HepG2 (cell line): ENCODE data around the gene NT5M. TPM values are rescaled to one million over a fixed set of nuclear protein-coding genes. Genes with fewer than 3 reads are reported as not detected.

Experiments
- CENPT ChIP-seq: sonication (generic); formaldehyde crosslinking; IDR thresholded peaks from 2 replicates; pipeline ENCODE4 v1.8.0; 2022; ENCODE audit warnings: low read depth, mild to moderate bottlenecking, moderate library complexity, missing genetic modification reagents
- HOXA9 ChIP-seq: sonication (generic); formaldehyde crosslinking; IDR thresholded peaks from 2 replicates; pipeline ENCODE4 v1.8.1; 2022; ENCODE audit warnings: missing genetic modification reagents, mild to moderate bottlenecking, moderate library complexity, borderline replicate concordance
- IRF1 ChIP-seq: sonication (generic); formaldehyde crosslinking; IDR thresholded peaks from 2 replicates; pipeline ENCODE4 v1.4.0; 2020; ENCODE audit warnings: low read depth, mild to moderate bottlenecking, missing genetic modification reagents
- MLXIP ChIP-seq: sonication (generic); formaldehyde crosslinking; IDR thresholded peaks from 2 replicates; pipeline ENCODE4 v1.9.0; 2021; ENCODE audit warnings: missing genetic modification reagents, borderline replicate concordance
- NFIC ChIP-seq: IDR thresholded peaks from 2 replicates; pipeline ENCODE4 v1.6.1; 2012; ENCODE audit warnings: mild to moderate bottlenecking, low read length, inconsistent platforms
- SMYD3 ChIP-seq: sonication (generic); formaldehyde crosslinking; IDR thresholded peaks from 2 replicates; pipeline ENCODE4 v1.8.1; 2023; ENCODE audit warnings: mild to moderate bottlenecking, missing genetic modification reagents
- ZNF136 ChIP-seq: sonication (generic); formaldehyde crosslinking; IDR thresholded peaks from 2 replicates; pipeline ENCODE4 v1.8.1; 2022; ENCODE audit warnings: low read depth, mild to moderate bottlenecking, moderate library complexity, missing genetic modification reagents
- ZNF335 ChIP-seq: sonication (generic); formaldehyde crosslinking; IDR thresholded peaks from 2 replicates; pipeline ENCODE4 v1.4.0; 2020; ENCODE audit warnings: missing genetic modification reagents
- ZNF33B ChIP-seq: sonication (generic); formaldehyde crosslinking; IDR thresholded peaks from 2 replicates; pipeline ENCODE4 v1.5.1; 2020; ENCODE audit warnings: mild to moderate bottlenecking, missing genetic modification reagents
- ZNF503 ChIP-seq: sonication (generic); formaldehyde crosslinking; IDR thresholded peaks from 2 replicates; pipeline ENCODE4 v1.4.0; 2020; ENCODE audit warnings: missing genetic modification reagents
- ZNF512 ChIP-seq: sonication (generic); formaldehyde crosslinking; IDR thresholded peaks from 2 replicates; pipeline ENCODE4 v1.4.0; 2020; ENCODE audit warnings: mild to moderate bottlenecking, missing genetic modification reagents
- ZNF800 ChIP-seq: sonication (generic); formaldehyde crosslinking; IDR thresholded peaks from 2 replicates; pipeline ENCODE4 v1.4.0; 2020; ENCODE audit warnings: missing genetic modification reagents
- ZSCAN12 ChIP-seq: sonication (generic); formaldehyde crosslinking; IDR thresholded peaks from 2 replicates; pipeline ENCODE4 v1.9.0; 2021; ENCODE audit warnings: mild to moderate bottlenecking, missing genetic modification reagents
- ZZZ3 ChIP-seq: sonication (generic); formaldehyde crosslinking; IDR thresholded peaks from 2 replicates; pipeline ENCODE4 v1.4.0; 2020; ENCODE audit warnings: missing genetic modification reagents, mild to moderate bottlenecking, borderline replicate concordance
- polyA plus RNA-seq, 8 experiments: library from polyadenylated mRNA; depleted of rRNA in 3 of 8; stranded (reverse) in 7 of 8; unstranded in 1 of 8; fragments of >200 nt; fragmentation: Illumina TruSeq in 4 of 8; extraction: Trizol in 4 of 8; gene quantifications; 2 replicates each; pipeline versions ENCODE4 v1.2.1 to v1.2.3, GENCODE V29; 2011 to 2016; ENCODE audit warnings: low read depth in 4 of 8, missing spikeins in 1 of 8, mixed read lengths in 1 of 8; ENCODE audit not compliant: insufficient read depth in 1 of 8
- total RNA-seq, 5 experiments: library from RNA; depleted of rRNA; stranded (reverse); fragments of >200 nt; fragmentation: Illumina TruSeq; extraction: Trizol; gene quantifications; 2 replicates each; pipeline ENCODE4 v1.2.3, GENCODE V29; 2016; ENCODE audit warnings: low read depth in 1 of 5

NT5M gene
- total and polyA plus RNA-seq, 2 of the 13 experiments (the other 11 are each of a cell fraction or from before 2014, with no cell fraction given), result 0.55 to 0.78 TPM

- TF ChIP-seq ZNF503 (0 out of 2 replicates have a peak, but pooled peaks have one; percentile 73), IRF1 (CRISPR knock-in tag) (no peak), SMYD3 (CRISPR knock-in tag) (no peak), NFIC (no peak), HOXA9 (CRISPR knock-in tag) (no peak), ZNF136 (CRISPR knock-in tag) (no peak), ZSCAN12 (CRISPR knock-in tag) (no peak), ZNF800 (CRISPR knock-in tag) (no peak), MLXIP (0 out of 2 replicates have a peak, but pooled peaks have one; percentile 53), ZNF33B (CRISPR knock-in tag) (0 out of 2 replicates have a peak, but pooled peaks have one; percentile 55), CENPT (CRISPR knock-in tag) (0 out of 2 replicates have a peak, but pooled peaks have one; percentile 69), ZZZ3 (CRISPR knock-in tag) (no peak), ZNF512 (CRISPR knock-in tag) (no peak), ZNF335 (CRISPR knock-in tag) (peak; percentile 94)
These were observed 22.3 kb upstream of the NT5M start, which contains the start of gene COPS3 (continued) for GRCh38 chr17:17280613-17281549.
